Lung (tissue), 12 donors: ENCODE results near the gene AUTS2. TPM values are rescaled to one million over a fixed set of nuclear protein-coding genes. Genes with fewer than 3 reads are reported as not detected.

Source experiments
- ATAC-seq: fragments of 200-7000 bp; cut with Tn5 transposase; one replicate; pipeline ENCODE4 v1.9.1; 2020; ENCODE audit warnings: moderate number of reproducible peaks; ENCODE audit not compliant: insufficient read depth, low FRiP score
- DNase-seq, 3 donors: peaks; one replicate each; pipeline ENCODE4 v3.0.0-alpha.2; 2013 to 2017
- H3K27ac ChIP-seq, 2 donors: one replicate each; pipeline ENCODE4 v1.5.1; 2013; ENCODE audit warnings: mild to moderate bottlenecking in 2 of 2, moderate library complexity in 2 of 2, control low read depth in 1 of 2, inconsistent platforms in 1 of 2, low read depth in 1 of 2, low read length in 1 of 2
- H3K27me3 ChIP-seq, 3 donors: one replicate each; pipeline ENCODE4 v1.5.1; 2013; ENCODE audit warnings: low read length in 2 of 3; ENCODE audit not compliant: control insufficient read depth in 3 of 3, insufficient read depth in 3 of 3
- H3K36me3 ChIP-seq, 4 donors: one replicate each; pipeline ENCODE4 v1.5.1; 2013; ENCODE audit warnings: low read length in 4 of 4, mild to moderate bottlenecking in 1 of 4, moderate library complexity in 1 of 4; ENCODE audit not compliant: control insufficient read depth in 4 of 4, insufficient read depth in 4 of 4
- H3K4me1 ChIP-seq, 5 donors: one replicate each; pipeline ENCODE4 v1.5.1; 2013; ENCODE audit warnings: low read length in 5 of 5, mild to moderate bottlenecking in 2 of 5, moderate library complexity in 1 of 5; ENCODE audit not compliant: control insufficient read depth in 5 of 5, insufficient read depth in 5 of 5
- H3K4me3 ChIP-seq: one replicate; pipeline ENCODE4 v1.5.1; 2013; ENCODE audit warnings: mild to moderate bottlenecking, control low read depth, moderate library complexity
- H3K9ac ChIP-seq, 2 donors: one replicate each; pipeline ENCODE4 v1.5.1; 2013; ENCODE audit warnings: low read length in 2 of 2, control low read depth in 1 of 2; ENCODE audit not compliant: insufficient read depth in 1 of 2
- H3K9me3 ChIP-seq, 4 donors: one replicate each; pipeline ENCODE4 v1.5.1; 2013; ENCODE audit warnings: low read length in 3 of 4, mild to moderate bottlenecking in 1 of 4, moderate library complexity in 1 of 4; ENCODE audit not compliant: control insufficient read depth in 4 of 4, insufficient read depth in 3 of 4
- CTCF ChIP-seq: IDR thresholded peaks from 2 replicates; pipeline ENCODE4 v1.5.1; 2012; ENCODE audit warnings: mild to moderate bottlenecking; ENCODE audit errors: control extremely low read depth, extremely low read depth
- WGBS, 2 donors: extraction: QIAGEN DNeasy Blood & Tissue Kit; methylation state at CpG; one replicate each; pipeline ENCODE4 v1.1.7; 2013; 5-methylcytosine and 5-hydroxymethylcytosine counted together
- polyA plus RNA-seq, 2 donors: library from polyadenylated mRNA; stranded (reverse); fragments of 200-250 nt; gene quantifications; one replicate each; pipeline ENCODE4 v1.2.1, GENCODE V29; 2013
- total RNA-seq, 2 donors: library from RNA; depleted of rRNA in 1 of 2; stranded (reverse); fragments of >200 nt in 1 of 2; gene quantifications; one replicate each; pipeline ENCODE4 v1.2.1, GENCODE V29; 2014 to 2021
- donor health status: control.
- donor health status: control.
- donor health status: Bipolar disorder and iron deficiency.
- donor health status: healthy.
- donor health status: DM: yes; HTN: yes; CAD: no.

Gene AUTS2
- total and polyA plus RNA-seq, 4 donors, result 11.8 to 115 (median 40.6) TPM

- DNase-seq, result peak in 1 of 3 donors; percentile 38
- ATAC-seq, result no peak
Observed at GRCh38 chr7:69934144-69934903, 336.0 kb downstream of the AUTS2 start.

GRCh38 chr7:69935107-69935506 lies 336.8 kb downstream of the AUTS2 start:
- no peak for TF ChIP-seq CTCF

More at GRCh38 chr7:69934144-69934903, 336.0 kb downstream of the AUTS2 start:
- Histone ChIP-seq H3K27me3 (no peaks in the 10 kb centered on the region), H3K4me3 (no peak overlapping the region), H3K27ac (no peak overlapping the region), H3K9ac (no peak overlapping the region), H3K36me3 (no peaks in the 10 kb centered on the region), H3K9me3 (peaks cover 0 to 3% (median 0%) of the 10 kb centered on the region in 4 donors), H3K4me1 (peaks cover 2 to 11% (median 4%) of the 10 kb centered on the region in 5 donors)
- TF ChIP-seq CTCF, result no peak
- WGBS, 2 donors, result 82 to 84% methylated on average over 5 of the region's 5 CpGs

GRCh38 chr7:69937097-69937496 lies 338.8 kb downstream of the AUTS2 start:
- Histone ChIP-seq H3K4me1 (peaks cover 2 to 11% (median 4%) of the 10 kb centered on the region in 5 donors), H3K9me3 (peaks cover 0 to 3% (median 0%) of the 10 kb centered on the region in 4 donors), H3K27ac (no peak overlapping the region), H3K27me3 (no peaks in the 10 kb centered on the region), H3K36me3 (no peaks in the 10 kb centered on the region), H3K4me3 (no peak overlapping the region), H3K9ac (no peak overlapping the region)
- DNase-seq (no peak), ATAC-seq (no peak)
- WGBS, 2 donors, result 63 to 70% methylated on average over 4 of the region's 4 CpGs
- no peak for TF ChIP-seq CTCF

More at GRCh38 chr7:69935107-69935506, 336.8 kb downstream of the AUTS2 start:
- Histone ChIP-seq H3K36me3 (no peaks in the 10 kb centered on the region), H3K9ac (no peak overlapping the region), H3K9me3 (peaks cover 0 to 3% (median 0%) of the 10 kb centered on the region in 4 donors), H3K4me3 (no peak overlapping the region), H3K27ac (no peak overlapping the region), H3K4me1 (peaks cover 2 to 11% (median 4%) of the 10 kb centered on the region in 5 donors), H3K27me3 (no peaks in the 10 kb centered on the region)
- WGBS, 2 donors, result 80 to 91% methylated on average over 2 of the region's 2 CpGs
- DNase-seq (no peak), ATAC-seq (no peak)
